ENCODE data around the gene CPSF3.

Gene CPSF3

DNA sequence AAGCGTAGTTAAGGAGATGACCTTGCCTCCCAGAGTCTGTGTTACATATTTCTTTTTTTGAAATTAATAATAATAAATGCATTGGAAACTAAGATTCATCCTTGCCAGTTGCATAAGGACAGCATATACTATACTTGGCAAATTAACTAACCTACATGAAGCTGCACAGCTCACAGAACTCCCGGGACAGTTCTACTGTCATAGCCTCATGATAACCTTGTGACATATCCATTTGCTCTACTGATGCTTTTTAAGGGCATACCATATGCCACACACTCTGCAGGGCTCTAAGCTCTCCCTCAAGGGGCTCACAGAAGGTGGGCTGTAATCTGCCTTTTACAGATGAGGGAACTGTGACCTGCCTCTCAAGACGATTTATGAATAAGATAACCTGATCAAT lies 3.9 kb upstream of the CPSF3 start:
- no peak for DNase-seq (ENCODE audit: low spot score)

DNA sequence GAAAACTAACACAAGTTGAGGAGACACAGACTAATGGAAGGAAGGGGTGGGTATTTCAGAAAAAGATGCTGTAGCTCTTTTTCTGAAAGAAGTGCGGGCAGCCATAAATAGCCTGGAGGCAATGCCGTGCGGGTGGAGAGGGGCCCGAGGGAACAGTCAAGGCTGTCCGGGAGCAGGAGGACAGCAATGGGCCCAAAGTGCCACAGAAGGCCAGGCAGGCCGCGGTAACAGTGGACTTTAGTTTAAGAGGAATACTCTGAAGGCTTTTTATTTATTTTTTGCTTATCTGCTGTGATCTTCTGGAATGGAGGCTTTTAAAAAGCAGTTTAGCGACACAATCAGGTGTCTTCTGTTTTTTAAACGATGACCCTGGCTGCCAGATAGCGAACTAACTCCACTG lies 3.0 kb upstream of the CPSF3 start:
- DNase-seq (ENCODE audit: low spot score): no peak

DNA sequence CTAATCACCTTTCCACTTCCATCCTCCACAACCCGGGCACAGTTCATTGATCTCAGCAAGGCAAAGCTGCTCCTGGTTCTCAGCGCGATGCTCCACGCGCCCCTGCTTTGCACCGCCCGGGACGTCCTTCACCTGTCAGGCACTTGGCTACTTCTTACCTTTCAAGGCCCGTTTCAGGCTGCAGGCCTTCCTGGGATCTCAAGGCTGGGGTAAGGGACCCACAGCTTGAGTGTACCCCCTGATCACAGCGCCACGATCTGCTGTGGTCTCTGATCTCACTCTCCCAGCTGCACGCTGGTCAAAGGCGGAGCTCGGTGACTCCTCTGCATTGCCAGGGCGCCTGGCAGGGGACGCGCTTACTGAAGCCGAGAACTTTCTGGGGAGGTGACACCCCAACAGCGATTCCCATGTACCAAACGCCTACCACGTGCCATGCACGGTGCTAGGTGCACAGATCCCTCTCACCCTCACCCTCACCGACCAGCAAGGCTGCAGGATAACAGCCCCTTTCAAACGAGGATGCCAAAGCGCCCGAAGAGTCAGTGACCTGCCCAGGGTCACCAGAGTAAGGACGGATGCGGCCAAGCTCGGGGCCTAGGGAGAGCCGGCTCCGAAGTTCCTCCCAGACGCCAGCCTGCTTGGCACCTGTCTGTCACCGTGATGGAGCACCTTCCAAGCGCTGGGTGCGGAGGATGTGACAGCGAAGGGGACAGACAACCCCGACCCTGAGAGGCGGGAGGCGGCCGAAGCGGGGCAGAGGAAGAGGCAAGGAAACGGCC lies 944 bp upstream of the CPSF3 start:
- DNase-seq (ENCODE audit: low spot score): peak; percentile 71

DNA sequence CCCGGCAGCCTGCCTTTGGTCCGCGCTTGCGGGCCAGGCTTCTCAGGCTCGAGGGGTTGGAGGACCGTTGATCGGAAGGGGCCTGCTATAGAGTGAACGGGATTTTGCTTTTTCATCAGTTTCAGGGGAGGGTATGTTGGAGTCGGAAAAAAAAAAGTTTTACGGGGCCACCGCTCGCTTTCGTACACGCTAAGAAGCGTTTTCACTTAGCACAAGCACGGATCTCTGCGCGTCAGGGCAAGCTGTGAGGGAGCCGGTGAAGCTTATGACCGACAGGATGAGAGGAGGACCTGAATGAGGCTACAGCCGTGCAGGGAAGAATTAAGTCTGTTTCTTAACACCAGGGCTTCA lies 443 bp downstream of the CPSF3 start:
- peak; percentile 20 for DNase-seq (ENCODE audit: low spot score)

DNA sequence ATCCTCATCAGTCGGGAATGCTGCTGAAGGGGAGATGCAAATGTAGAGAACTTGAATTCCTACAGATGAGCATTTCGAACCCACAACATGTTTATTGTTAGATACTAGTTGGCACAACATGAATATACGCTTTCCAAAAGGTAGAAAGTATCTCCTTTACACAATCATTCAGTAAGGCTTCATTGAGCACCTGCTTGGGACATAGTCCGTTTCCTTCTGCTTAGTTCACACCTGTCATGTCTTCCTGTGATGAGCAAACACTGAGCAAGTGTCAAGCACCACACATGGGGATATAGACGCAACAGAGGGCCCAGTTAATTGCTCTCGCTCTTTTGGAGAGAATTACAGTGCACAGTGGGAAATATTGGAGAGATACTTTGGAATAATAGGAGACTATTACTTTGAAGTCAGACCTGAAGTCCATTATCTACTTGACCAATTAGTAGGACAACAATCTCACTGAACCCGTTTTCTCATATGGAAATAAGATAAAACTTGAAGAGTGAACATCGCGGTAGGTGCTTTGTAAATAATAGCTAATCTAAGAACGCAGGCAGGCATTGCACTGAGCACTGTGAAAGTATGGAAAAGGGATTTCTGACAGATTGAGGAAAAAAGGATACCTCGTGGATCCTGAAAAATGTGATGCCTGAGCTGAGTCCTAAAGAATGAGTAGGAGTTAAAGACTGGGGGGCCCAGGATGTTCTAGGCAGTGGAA lies 1.2 kb downstream of the CPSF3 start:
- no peak for DNase-seq (ENCODE audit: low spot score)

DNA sequence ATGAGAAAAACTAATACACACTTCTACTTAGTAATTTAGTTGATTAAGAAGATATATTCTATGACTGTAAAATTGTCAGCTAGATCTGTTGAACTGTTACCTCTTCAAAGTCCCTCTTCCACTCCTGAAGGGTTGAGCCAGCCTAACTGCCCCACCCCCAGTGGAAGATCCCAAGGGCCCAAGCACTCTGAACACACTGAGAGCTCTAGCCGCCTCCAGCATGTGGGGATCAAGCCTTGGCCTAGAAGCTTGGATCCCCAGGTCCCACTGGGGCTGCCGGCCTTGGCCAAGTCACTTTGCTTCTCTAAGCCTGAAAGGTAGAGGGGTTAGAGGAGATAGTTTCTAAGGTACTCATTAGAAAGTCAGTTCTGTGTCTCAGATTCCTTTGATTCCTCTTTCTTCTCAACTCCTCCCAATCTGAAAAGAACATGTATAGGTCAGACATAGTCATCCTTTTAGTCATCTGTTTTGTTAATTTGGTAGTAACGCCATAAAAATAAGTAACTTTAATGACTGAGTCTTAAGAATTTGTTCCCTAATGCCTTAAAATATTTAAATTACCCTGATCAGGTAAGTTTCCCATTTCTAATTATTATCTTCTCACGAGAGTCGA lies 5.6 kb downstream of the CPSF3 start:
- no peak for DNase-seq (ENCODE audit: low spot score)

DNA sequence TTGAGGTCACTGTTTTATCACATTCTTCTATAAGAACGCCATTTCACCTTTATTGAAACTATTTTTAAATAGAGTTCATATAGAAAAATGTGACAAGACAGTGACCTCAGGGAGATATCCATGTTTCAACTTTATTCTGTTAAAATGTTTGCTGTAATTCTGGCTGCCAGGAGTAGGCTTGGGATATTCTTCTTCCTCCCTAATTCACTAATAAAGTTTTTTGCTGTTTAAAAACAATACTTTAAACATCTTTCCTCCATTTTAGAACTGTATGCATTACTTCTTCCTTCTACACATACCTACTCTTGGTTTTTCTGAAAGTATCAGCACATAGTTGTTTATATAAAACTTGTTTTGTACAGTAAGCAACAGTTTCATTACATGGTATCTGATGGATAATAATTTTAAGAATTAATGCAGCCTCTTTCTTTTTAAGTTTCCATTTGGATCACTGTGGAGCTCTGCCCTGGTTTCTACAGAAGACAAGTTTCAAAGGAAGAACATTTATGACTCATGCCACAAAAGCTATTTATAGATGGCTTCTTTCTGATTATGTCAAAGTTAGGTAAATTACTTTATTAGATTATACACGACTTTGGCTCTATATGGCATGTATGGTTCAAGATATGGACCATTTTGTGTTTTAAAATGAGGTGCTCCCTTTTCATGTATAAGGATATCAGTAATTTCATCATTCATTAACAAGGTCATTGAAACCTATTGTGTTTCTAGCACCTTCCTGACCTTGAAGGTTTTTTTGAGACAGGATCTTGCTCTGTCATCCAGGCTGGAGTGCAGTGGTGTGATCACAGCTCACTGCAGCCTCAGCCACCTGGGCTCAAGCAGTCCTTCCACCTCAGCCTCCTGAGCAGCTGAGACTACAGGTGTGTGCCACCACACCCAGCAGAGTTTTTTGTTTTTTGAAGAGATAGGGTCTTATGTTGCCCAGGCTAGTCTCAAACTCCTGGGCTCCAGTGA lies 7.2 kb downstream of the CPSF3 start:
- DNase-seq (ENCODE audit: low spot score): no peak

DNA sequence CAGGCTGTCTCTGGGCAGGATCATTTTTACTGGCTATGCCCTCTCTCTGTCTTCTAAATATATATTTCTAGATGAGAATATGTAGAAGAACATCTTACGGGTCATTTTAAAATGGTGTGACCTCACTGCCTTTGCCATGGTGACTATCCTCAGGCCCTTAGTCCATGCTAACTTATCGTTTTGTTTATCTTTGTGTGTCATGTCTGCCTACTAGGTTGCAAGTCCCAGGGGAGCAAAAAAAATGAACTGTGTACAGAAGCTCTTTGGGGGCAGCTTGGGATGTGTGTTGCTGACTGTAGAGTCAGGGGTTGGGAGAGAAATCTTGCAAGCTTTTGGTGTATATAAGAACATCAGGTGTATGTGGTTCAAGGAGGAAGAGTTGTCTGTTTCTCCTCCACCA lies 11.0 kb downstream of the CPSF3 start:
- DNase-seq (ENCODE audit: low spot score): no peak

DNA sequence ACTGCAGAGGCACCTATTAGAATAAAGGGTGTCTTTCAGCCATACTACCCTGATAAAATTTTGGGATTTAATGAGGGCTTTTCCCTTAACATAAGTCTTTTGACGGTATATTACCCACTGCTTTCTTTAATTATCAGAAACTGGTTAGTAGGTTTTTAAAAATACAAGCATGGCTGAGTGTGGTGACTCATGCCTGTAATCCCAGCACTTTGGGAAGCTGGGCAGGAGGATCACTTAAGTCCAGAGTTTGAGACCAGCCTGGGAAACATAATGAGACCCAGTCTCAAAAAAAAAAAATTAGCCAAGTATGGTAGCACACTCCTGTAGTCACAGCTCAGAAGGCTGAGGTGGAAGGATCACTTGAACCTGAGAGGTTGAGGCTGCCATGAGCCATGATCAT lies 16.1 kb downstream of the CPSF3 start:
- no peak for DNase-seq (ENCODE audit: low spot score)

DNA sequence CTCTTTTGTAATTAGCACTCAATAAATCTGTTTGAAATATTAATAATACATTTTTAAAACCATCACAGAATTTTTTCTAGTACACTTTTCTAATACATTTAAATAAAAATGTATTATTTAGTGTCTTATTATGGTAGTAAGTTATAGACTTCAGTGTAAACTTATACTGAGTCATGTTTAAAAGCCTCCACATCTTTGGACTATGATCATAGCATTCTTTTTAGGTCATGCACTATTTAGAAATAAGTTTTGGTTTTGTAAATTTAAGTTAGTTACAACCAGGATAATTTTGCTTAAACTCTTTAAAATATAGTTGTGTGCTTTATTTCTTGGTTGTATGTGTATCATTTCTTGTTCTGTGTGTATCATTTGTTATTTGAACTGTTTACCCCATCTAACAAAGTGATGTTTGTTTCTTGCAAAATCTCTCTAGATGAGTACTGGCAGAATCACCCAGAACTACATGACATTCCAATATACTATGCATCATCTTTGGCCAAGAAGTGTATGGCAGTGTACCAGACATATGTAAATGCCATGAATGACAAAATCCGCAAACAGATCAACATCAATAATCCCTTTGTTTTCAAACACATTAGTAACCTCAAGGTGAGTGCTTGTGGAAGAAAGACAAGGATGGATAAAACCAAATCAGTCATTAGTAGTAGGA lies 16.7 kb downstream of the CPSF3 start:
- DNase-seq (ENCODE audit: low spot score): peak; percentile 60

DNA sequence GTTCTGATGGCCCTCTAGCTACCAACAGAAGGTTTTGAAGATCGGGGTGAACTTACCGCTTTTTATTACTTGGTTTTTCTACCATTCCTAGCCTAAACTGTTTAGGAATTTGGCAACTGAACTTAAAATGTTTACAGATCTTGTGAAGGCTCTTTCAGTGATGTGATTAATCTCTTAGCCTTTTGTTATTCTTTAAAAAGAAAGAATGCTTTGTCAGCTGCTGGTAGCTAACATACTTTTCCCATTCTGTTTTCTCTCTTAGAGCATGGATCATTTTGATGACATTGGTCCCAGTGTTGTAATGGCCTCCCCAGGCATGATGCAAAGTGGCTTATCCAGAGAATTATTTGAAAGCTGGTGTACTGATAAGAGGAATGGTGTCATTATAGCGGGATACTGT lies 18.1 kb downstream of the CPSF3 start:
- peak; percentile 58 for DNase-seq (ENCODE audit: low spot score)

DNA sequence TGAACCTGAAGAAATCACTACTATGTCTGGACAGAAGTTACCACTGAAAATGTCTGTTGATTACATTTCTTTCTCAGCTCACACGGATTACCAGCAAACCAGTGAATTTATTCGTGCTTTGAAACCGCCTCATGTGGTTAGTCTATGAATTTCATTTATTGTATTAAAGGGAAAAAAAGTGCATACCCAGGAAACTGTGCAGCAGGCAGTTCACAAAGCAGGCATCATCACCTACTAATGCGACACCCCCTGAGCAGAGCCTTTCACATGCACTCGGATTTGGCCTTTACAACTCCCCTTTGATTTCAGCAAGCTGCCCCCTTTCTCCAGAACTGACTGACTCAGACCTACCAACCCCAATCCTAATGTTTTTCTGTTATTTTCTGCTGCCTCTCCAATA lies 20.1 kb downstream of the CPSF3 start:
- DNase-seq (ENCODE audit: low spot score): no peak

DNA sequence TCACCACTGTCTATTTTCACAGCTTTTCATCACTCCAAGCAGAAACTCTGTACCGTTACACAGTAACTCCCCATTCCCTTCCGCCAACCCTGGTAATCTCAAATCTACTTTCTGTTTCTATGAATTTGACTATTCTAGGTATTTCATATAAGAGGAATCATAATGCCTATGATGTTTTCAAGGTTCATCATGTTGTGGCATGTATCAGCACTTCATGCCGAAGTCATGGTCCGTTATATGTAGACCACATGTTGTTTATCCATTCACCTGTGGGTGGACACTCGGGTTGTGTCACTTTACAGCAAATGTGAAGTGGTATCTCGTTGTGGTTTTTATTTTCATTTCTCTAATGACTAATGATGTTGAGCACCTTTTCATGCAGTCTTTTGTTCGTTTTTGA lies 21.6 kb downstream of the CPSF3 start:
- no peak for DNase-seq (ENCODE audit: low spot score)

DNA sequence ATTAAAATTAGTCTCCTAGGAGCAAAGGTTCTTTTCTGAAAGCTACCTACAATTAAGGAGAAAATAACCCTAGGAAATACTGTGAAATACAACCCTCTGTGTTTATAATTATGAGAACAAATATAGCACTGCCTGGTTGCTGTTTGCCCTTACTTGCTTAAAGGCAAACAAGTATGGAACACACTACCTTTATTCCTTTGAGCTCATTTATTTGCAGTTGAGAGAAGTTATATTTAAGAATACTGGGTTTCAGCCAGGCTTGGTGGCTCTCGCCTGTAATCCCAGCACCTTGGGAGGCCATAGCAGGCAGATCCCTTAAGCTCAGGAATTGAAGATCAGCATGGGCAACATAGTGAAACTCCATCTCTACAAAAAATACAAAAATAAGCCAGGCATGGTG lies 27.8 kb downstream of the CPSF3 start:
- no peak for DNase-seq (ENCODE audit: low spot score)

DNA sequence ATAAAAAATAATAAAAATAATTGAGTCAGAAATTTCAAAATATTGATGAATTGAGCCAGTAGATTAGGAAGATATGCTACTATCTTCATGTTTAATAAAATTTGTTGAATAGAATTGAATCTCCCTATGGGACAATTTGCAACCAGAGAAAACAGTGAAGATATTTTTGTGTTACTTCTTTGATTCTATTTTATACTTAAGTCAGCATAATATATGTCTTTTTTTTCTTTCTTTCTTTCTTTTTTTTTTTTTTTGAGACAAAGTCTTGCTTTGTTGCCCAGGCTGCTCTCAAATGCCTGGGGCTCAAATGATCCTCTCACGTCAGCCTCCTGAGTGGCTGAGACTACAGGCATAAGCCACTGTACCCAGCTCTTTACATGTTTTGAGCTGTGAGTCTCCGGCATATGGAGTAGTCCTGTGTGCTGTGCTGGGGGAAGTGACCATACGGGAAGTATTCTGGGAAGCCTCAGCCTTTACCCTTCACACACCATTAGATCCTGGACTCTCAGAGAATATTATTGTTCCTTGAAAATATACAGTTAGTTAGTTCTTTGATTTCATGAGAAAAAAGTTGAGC lies 37.1 kb downstream of the CPSF3 start:
- no peak for DNase-seq (ENCODE audit: low spot score)

DNA sequence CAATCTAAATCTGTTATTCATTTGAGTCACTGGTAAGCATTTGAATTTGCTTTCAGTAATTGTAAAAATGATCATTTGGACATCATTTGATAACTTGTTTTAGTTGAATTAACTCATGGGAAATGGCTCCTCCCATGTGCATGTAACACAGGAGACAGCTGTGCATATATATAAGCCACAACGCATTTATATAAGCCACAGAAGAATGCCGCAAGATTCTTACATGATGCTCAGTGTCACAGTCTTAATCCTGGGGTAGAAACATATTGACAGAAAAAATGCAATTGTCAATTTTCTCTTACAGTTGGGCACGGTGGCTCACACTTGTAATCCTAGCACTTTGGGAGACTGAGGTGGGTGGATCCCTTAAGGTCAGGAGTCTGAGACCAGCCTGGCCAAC lies 37.6 kb downstream of the CPSF3 start:
- DNase-seq (ENCODE audit: low spot score): no peak

DNA sequence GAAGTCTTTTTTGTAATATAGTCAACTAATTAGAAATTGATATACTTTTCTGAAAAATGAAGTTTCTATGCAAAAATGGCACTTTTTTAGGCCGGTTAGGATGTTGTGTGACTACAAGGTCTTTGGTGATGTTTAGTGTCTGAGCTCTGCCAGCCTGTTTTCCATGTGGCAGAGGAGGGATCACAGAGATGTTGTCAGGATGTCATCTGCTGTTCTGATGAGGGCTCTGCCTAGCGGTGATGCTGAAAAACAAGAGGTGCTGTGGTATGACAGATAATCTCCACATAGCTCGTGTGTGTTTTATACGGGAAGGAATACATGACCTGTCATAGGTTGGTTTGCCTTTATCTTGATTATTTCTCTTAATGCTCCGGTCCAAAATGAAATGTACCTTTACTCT lies 38.9 kb downstream of the CPSF3 start:
- DNase-seq (ENCODE audit: low spot score): no peak

DNA sequence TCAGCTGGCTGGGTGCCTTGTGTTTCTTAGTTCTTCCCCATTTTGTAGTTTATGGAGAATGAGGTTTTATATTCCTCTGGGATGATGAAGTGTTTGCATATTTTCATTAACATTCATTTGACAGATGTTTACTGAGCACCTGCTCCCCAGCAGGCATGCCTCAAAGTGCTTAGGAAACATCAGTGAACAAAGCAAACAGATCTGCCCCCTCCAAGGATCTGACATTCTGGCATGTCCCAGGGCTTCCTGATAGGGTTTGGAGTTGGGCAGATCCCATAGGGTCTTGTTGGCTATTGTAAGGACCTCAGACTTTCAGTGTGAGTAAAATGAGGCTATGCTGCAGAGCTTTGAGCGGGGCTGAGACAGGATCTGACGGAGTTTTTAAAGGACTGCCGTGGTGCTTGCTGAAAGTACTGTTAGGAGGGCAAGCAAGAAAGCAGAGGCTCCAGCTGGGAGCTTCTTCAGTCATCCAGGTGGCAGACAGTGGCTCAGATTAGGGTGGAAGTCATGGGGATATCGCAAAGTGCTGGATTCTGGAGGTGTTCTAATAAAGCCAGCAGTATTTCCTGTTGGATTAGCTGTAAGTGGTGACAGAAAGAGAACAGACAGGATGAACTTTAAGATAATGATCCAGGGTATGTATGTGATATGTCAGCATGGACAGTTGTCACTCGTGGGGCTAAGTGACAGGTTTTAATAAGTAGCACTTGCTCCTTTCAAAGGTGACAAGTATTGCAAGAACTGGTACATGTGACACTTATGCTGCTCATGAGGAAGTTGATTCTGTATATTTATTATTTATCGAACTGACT lies 39.6 kb downstream of the CPSF3 start:
- DNase-seq (ENCODE audit: low spot score): no peak

DNA sequence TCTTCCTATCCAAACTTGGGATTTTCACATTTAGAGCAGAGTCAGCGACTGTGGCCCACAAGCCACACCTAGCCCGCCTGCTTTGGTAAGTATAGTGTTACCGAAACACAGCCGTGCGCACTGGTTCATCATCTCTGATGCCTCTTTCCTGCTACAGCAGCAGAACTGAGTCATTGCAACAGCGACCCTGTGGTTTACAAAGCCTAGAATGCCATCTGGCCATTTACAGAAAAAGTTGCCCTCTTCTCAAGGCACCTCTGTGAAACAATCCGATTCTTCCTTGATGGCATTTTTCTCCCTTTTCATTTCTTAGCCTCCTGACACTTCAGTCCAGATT lies 40.2 kb downstream of the CPSF3 start:
- no peak for DNase-seq (ENCODE audit: low spot score)

DNA sequence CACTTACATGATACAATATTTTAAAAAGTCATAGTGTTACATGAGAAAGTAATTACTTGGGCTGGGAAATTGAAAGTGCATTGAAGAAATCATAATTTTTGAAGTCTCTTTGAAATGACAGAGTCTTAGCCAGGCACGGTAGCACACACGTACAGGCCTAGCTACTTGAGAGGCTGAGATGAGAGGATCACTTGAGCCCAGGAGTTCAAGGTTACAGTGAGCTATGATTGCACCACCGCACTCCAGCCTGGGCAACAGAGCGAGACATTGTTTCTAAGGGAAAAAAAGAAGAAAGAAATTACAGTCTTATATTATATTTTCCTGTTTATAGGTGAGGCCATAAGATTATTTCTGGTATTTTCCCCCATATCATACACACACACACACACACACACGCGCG lies 41.7 kb downstream of the CPSF3 start:
- no peak for DNase-seq (ENCODE audit: low spot score)

Data from pons (tissue), 1 donor.